Colonic mucosa (tissue), 4 donors: ENCODE data around the gene GRPEL1. TPM values are rescaled to one million over a fixed set of nuclear protein-coding genes. Genes with fewer than 3 reads are reported as not detected.

Experiments used
- DNase-seq: peaks from one replicate; pipeline ENCODE4 v3.0.0-alpha.2; 2020
- H3K27ac ChIP-seq: fragments of 200-600 bp; one replicate; pipeline ENCODE4 v1.8.0; 2021
- H3K27me3 ChIP-seq: fragments of 200-600 bp; one replicate; pipeline ENCODE4 v1.8.0; 2021
- H3K36me3 ChIP-seq: fragments of 200-600 bp; one replicate; pipeline ENCODE4 v1.8.0; 2021
- H3K4me1 ChIP-seq: fragments of 200-600 bp; one replicate; pipeline ENCODE4 v1.8.0; 2021; ENCODE audit warnings: mild to moderate bottlenecking
- H3K4me3 ChIP-seq: fragments of 200-600 bp; one replicate; pipeline ENCODE4 v1.8.0; 2021
- H3K9ac ChIP-seq, 2 donors: one replicate each; pipeline ENCODE4 v1.7.0; 2013; ENCODE audit warnings: control low read depth in 2 of 2, low read depth in 2 of 2, low read length in 2 of 2
- H3K9me3 ChIP-seq: fragments of 200-600 bp; one replicate; pipeline ENCODE4 v1.8.0; 2021
- intact Hi-C: fragments of 100-400 bp; cut with DNase I; formaldehyde crosslinking; loops from one replicate; pipeline ENCODE4 v1.14.1; 2022
- total RNA-seq, 2 donors: library from RNA; stranded (reverse); fragmentation: NEBNext Ultra II Directional in 1 of 2; extraction: Animal tissue kit (Norgen Biotek cat#: 25700) in 1 of 2; gene quantifications; one replicate each; pipeline ENCODE4 v1.2.1, GENCODE V29; 2021
- TF ChIP-seq, protein P1 (sequence below): fragments of 200-600 bp; IDR thresholded peaks from one replicate; pipeline ENCODE4 v1.8.0; 2022; ENCODE audit warnings: antibody characterized with exemption, mild to moderate bottlenecking
- donor health status: healthy.
- donor health status: DM: no; HTN: no; CAD: no.
- donor health status: DM: no; HTN: no; CAD: no.

Gene GRPEL1
- total RNA-seq, 2 donors from 2014 or later = 45.9 to 50.9 TPM

GRCh38 chr4:7073526-7074390 is 5.9 kb upstream of the GRPEL1 start:
- Histone ChIP-seq H3K4me1 (peaks cover 3% of the 10 kb centered on the region), H3K27ac (no peak overlapping the region), H3K9me3 (no peaks in the 10 kb centered on the region), H3K36me3 (no peaks in the 10 kb centered on the region), H3K4me3 (no peak overlapping the region), H3K27me3 (no peaks in the 10 kb centered on the region), H3K9ac (no peak overlapping the region)
- intact Hi-C loops = loop anchor here (2.0 to 5.0 kb wide), 3 partner anchors 86 to 356 kb away; partner anchors contain the start of gene BLOC1S4
- DNase-seq = peak; percentile 47
- TF ChIP-seq, protein P1, sequence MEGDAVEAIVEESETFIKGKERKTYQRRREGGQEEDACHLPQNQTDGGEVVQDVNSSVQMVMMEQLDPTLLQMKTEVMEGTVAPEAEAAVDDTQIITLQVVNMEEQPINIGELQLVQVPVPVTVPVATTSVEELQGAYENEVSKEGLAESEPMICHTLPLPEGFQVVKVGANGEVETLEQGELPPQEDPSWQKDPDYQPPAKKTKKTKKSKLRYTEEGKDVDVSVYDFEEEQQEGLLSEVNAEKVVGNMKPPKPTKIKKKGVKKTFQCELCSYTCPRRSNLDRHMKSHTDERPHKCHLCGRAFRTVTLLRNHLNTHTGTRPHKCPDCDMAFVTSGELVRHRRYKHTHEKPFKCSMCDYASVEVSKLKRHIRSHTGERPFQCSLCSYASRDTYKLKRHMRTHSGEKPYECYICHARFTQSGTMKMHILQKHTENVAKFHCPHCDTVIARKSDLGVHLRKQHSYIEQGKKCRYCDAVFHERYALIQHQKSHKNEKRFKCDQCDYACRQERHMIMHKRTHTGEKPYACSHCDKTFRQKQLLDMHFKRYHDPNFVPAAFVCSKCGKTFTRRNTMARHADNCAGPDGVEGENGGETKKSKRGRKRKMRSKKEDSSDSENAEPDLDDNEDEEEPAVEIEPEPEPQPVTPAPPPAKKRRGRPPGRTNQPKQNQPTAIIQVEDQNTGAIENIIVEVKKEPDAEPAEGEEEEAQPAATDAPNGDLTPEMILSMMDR = no peak

DNA sequence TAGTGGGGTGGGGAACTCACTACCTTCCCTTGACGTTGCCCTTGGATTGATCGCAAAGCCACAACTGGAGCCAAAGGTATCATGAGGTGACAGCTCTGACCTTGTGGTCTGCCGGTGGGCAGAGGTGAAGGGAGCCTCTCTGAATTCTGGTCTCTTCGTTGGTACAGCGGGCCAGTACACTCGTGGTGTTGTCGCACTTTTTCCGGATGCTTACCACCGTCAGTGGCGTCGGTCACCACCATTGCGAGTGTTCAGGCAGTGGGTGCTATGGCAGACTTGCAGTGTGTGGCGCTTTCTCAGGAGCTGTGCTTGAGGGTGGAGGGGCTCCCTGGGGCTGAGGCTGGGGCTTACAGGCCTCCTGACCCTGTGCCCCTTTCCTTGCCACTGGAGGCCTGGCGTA is 5.2 kb upstream of the GRPEL1 start:
- Histone ChIP-seq H3K27ac (no peak overlapping the region), H3K9ac (no peak overlapping the region), H3K27me3 (no peaks in the 10 kb centered on the region), H3K4me3 (no peak overlapping the region), H3K36me3 (no peaks in the 10 kb centered on the region), H3K4me1 (peaks cover 4% of the 10 kb centered on the region), H3K9me3 (no peaks in the 10 kb centered on the region)
- intact Hi-C loops = loop anchor here (2.0 to 5.0 kb wide), 3 partner anchors 86 to 356 kb away; partner anchors contain the start of gene BLOC1S4
- no peak for DNase-seq
- TF ChIP-seq, protein P1 = no peak

DNA sequence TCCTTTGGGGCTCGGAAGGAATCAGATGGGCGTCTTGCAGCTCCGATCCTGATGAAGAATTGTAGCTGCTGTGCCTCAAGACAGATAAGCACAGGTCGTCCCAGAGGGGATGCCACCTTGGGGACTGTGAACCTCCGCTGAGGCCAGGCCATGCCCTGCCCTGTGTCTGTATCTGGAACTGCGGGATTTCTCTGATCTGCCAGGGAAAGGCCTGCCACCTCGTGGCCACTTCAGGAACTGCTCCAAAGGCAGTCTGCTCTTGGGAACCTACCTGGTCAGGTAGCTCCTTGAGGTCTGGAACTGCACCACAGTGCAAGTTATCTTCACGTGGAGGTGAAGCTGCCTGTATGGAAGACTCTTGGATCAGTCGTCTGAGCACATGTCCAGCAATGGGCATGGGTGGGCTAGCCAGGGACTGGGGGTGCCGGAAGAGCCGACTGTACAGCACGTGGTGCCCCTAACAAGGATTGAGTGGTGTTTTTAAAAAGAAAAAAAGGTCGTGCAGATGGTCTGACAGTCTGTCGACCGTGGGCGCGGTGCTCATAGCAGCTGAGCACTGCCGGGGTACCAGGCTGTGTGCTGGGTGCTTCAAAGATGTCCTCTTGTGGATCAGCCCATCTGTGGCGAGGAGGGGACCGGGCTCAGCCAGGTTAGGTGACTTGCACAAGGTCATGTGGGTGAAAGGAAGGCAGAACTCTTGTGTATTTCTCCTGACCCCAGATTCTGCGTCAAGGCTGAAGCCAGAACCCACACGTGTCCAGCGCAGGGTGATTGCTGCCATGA is 3.1 kb upstream of the GRPEL1 start:
- TF ChIP-seq, protein P1 = peak; percentile 99
- peaks cover 13% of the 10 kb centered on the region for H3K4me1 ChIP-seq
- intact Hi-C loops = loop anchor here (5.0 kb wide), 2 partner anchors 84 to 354 kb away; partner anchors contain the start of gene BLOC1S4
- H3K27ac ChIP-seq = no peak overlapping the region
- peak; percentile 92 for DNase-seq
- H3K4me3 ChIP-seq = no peak overlapping the region
- no peaks in the 10 kb centered on the region for H3K27me3 ChIP-seq
- H3K9ac ChIP-seq = no peak overlapping the region
- H3K36me3 ChIP-seq = no peaks in the 10 kb centered on the region
- no peaks in the 10 kb centered on the region for H3K9me3 ChIP-seq

GRCh38 chr4:7068883-7069282 is 1.0 kb upstream of the GRPEL1 start:
- intact Hi-C loops = no loop called here
- Histone ChIP-seq H3K36me3 (no peaks in the 10 kb centered on the region), H3K4me3 (peak overlapping the region; percentile 86), H3K4me1 (peaks cover 13% of the 10 kb centered on the region), H3K27ac (peak overlapping the region; percentile 77), H3K9me3 (no peaks in the 10 kb centered on the region), H3K27me3 (no peaks in the 10 kb centered on the region), H3K9ac (peak overlapping the region; percentile 75 to 84)
- no peak for DNase-seq
- TF ChIP-seq, protein P1 = no peak

DNA sequence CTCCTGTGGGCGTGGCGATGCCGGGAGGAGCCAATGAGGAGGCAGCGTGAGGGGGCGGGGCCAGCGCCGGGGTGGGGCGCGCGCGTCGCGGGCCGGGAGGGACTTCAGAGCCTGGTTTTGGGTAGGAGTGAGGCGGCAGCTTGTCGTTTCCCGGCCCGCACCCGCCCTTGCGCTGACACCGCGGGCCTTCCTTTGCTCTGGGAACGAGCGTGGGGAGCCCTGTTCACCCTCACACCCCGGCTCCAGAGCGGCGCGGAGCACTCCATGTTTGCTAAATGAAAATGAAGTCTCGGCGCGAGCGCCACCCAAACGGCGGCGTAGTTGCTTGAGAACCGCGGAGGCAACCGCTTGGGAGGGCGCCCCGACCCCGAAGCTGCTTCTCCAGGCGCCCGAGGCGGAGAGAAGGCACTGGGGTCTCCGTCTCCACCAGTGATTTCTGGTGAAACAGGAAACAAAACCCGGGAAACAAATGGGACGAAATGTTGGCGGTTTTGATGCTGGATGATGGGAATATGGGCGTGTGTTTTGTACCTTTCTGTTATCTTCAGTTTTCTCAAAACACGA is 497 bp upstream of the GRPEL1 start:
- Histone ChIP-seq H3K36me3 (no peaks in the 10 kb centered on the region), H3K9me3 (no peaks in the 10 kb centered on the region), H3K27ac (peak overlapping the region; percentile 77), H3K9ac (peak overlapping the region; percentile 75 to 84), H3K4me1 (peaks cover 13% of the 10 kb centered on the region), H3K4me3 (peak overlapping the region; percentile 86), H3K27me3 (no peaks in the 10 kb centered on the region)
- intact Hi-C loops = no loop called here
- TF ChIP-seq, protein P1 = no peak
- no peak for DNase-seq
